Measurements from ENCODE around the gene IRS2. TPM values are rescaled to one million over a fixed set of nuclear protein-coding genes. Genes with fewer than 3 reads are reported as not detected.
A peak's percentile ranks its signal among the peaks of the same experiment; 100 is the strongest.

Gene IRS2
- total and polyA plus RNA-seq, 2 of the 8 experiments (the other 6 are each of a cell fraction or from before 2014, with no cell fraction given): 2.6 to 17.0 TPM

DNA sequence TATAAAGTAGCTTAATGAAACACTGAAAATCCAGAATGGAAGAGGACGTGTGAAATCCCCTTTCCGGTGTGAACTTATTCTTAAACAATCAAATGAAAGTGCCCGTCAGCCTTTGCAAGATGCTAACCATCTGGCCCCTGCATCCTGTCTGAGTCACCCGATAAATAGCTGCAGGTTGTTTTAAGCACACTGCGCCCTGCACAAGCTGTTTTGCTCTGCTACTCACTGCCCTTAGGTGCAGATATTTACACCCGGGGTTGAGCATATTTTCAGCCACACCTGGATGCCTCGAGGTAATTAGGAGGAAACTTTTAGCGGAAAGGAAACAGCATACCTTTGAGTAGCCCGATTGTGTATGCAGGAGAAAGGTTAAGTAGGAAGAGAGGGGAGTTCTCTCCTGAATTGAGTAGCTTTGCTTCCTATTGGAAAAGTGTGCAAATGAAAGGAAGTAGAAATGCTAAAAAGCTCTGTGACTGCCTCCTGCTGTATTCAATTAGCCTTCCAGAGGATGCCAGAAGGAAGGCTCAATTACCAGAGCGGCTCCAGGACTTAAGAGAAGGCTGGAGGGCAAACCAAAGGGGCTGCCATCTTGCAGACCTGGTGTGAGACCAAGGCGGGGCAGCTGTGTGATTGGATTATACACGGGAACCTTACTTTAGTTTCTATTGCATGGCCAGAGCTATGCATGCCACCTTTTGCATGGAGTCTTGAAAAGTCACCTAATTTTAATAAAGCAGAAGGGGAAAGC lies 42.5 kb downstream of the IRS2 start:
- Histone ChIP-seq H3K36me3 (ENCODE audit: control insufficient read depth in 2 of 4, insufficient read depth in 4 of 4, low read length in 3 of 4) (no peaks in the 10 kb centered on the region), H2BK5ac (ENCODE audit: low read depth, low read length) (no peak overlapping the region), H3K23me2 (ENCODE audit: low read depth, low read length) (no peaks in the 10 kb centered on the region; the same call in 1 of the 2 replicates), H3K4me3 (ENCODE audit: extremely low read depth in 1 of 4, insufficient read depth in 2 of 4, low read depth in 3 of 4, low read length in 4 of 4) (no peak overlapping the region), H3K9ac (replicated peaks in 1 of 4; ENCODE audit: extremely low read depth in 1 of 4, low read depth in 3 of 4, low read length in 3 of 4) (no peak overlapping the region), H3K56ac (replicated peaks; ENCODE audit: insufficient read length, low read depth, low read length) (no peak overlapping the region), H2AK5ac (ENCODE audit: low read depth, low read length) (no peak overlapping the region), H3K4me1 (replicated peaks in 1 of 4; ENCODE audit: control insufficient read depth in 3 of 4, insufficient read depth in 4 of 4, low read length in 3 of 4) (no peaks in the 10 kb centered on the region; a peak in 1 of 7 replicates), H2BK15ac (ENCODE audit: low read length) (no peak overlapping the region), H3K79me1 (ENCODE audit: low read depth, low read length) (no peaks in the 10 kb centered on the region), H4K91ac (replicated peaks; ENCODE audit: insufficient read length, low read length) (no peak overlapping the region), H3K14ac (ENCODE audit: insufficient read length) (no peak overlapping the region), H2BK12ac (ENCODE audit: low read depth, low read length) (no peak overlapping the region), H3K4me2 (ENCODE audit: insufficient read depth in 1 of 2, low read depth in 2 of 2, low read length in 2 of 2) (no peak overlapping the region), H4K5ac (ENCODE audit: insufficient read length, low read depth, low read length) (no peak overlapping the region), H2BK20ac (ENCODE audit: low read length) (no peak overlapping the region), H3K4ac (replicated peaks; ENCODE audit: insufficient read length, low read depth, low read length) (no peak overlapping the region), H3K79me2 (ENCODE audit: control insufficient read depth in 1 of 2, insufficient read depth in 2 of 2, low read length in 2 of 2) (no peaks in the 10 kb centered on the region), H3K9me3 (ENCODE audit: insufficient read depth in 2 of 2, low read depth in 1 of 2, low read length in 1 of 2) (no peaks in the 10 kb centered on the region), H4K20me1 (replicated peaks in 1 of 2; ENCODE audit: control insufficient read depth in 1 of 2, insufficient read depth in 2 of 2, low read length in 2 of 2) (no peaks in the 10 kb centered on the region), H2BK120ac (replicated peaks; ENCODE audit: low read depth, low read length) (no peak overlapping the region), H3K23ac (ENCODE audit: insufficient read length) (no peak overlapping the region), H2AFZ (ENCODE audit: low read length) (no peak overlapping the region), H3K27me3 (replicated peaks in 1 of 4; ENCODE audit: control insufficient read depth in 3 of 4, extremely low read depth in 1 of 4, insufficient read depth in 3 of 4, low read length in 3 of 4) (no peaks in the 10 kb centered on the region), H3K18ac (ENCODE audit: extremely low read depth, low read length) (no peak overlapping the region), H4K8ac (ENCODE audit: extremely low read depth, insufficient read depth, low read length) (no peak overlapping the region), H3K27ac (ENCODE audit: low read depth, low read length) (no peak overlapping the region)
- FAIRE-seq: no peak
- ChIA-PET CTCF (ENCODE audit: partially characterized antibody) (interaction anchor here (0.5 to 3.6 kb wide), 2 partner anchors 12 to 723 kb away, joined by 3 to 14 read pairs; no protein-coding TSS in a partner anchor), POLR2A (ENCODE audit: partially characterized antibody) (no interaction called here)
- DNase-seq (ENCODE audit: low read depth in 1 of 2, low spot score in 2 of 2): peak in 1 of 2 experiments; percentile 25
- 86% methylated on average over 12 of the region's 12 CpGs; no CpG with 5 or more reads in 1 of the 2 experiments for WGBS, 2 experiments (ENCODE audit: extremely low coverage in 1 of 2, insufficient coverage in 1 of 2, insufficient read length in 1 of 2, insufficient replicate concordance in 2 of 2, low coverage in 1 of 2, low lambda C conversion rate in 2 of 2, missing lambda C conversion rate in 1 of 2)
- no peak for TF ChIP-seq SIRT6 (IDR thresholded peaks at IDR 0.05; ENCODE audit: low read length)
- no peak for TF ChIP-seq ATF2 (IDR thresholded peaks at IDR 0.05; ENCODE audit: low read length)
- no peak for TF ChIP-seq NANOG (IDR thresholded peaks at IDR 0.05; ENCODE audit: insufficient read depth, low read depth, low read length, poor library complexity, severe bottlenecking)

Data from H1 (cell line).